DND-41 (cell line): ENCODE measurements around the gene RAF1.

Experiments used
- CTCF ChIP-seq: IDR thresholded peaks from 2 replicates; pipeline ENCODE4 v1.5.1; 2012; ENCODE audit warnings: borderline replicate concordance, low read length, moderate library complexity, mild to moderate bottlenecking; ENCODE audit not compliant: poor library complexity, severe bottlenecking; ENCODE audit errors: extremely low read depth
- EZH2 ChIP-seq: IDR thresholded peaks from 3 replicates; pipeline ENCODE4 v1.6.1; 2012; ENCODE audit warnings: borderline replicate concordance, low read depth, mild to moderate bottlenecking, moderate library complexity, low read length, inconsistent platforms; ENCODE audit not compliant: severe bottlenecking

GRCh38 chr3:12670365-12671119 is 6.6 kb upstream of the RAF1 start:
- no peak for TF ChIP-seq CTCF
- no peak for TF ChIP-seq EZH2
